Small intestine (tissue), 7 donors: Measurements from ENCODE around the gene PODXL2. TPM values are rescaled to one million over a fixed set of nuclear protein-coding genes. Genes with fewer than 3 reads are reported as not detected.

Experiments
- DNase-seq, 2 donors: peaks; one replicate each; pipeline versions ENCODE4 v3.0.0 to v3.0.0-alpha.2; 2013
- FAIRE-seq: peaks from 2 replicates; lab custom pipeline; 2012; peaks lifted over from hg19 to GRCh38; lab: Jason Lieb, UNC
- H3K27ac ChIP-seq, 3 donors: one replicate each; pipeline ENCODE4 v1.5.1; 2013; ENCODE audit warnings: low read length in 2 of 3, mild to moderate bottlenecking in 2 of 3, control low read depth in 1 of 3, inconsistent platforms in 1 of 3, low read depth in 1 of 3, moderate library complexity in 1 of 3
- H3K27me3 ChIP-seq, 3 donors: one replicate each; pipeline ENCODE4 v1.6.1; 2013; ENCODE audit warnings: low read length in 3 of 3, inconsistent platforms in 1 of 3; ENCODE audit not compliant: control insufficient read depth in 3 of 3, insufficient read depth in 3 of 3
- H3K36me3 ChIP-seq, 3 donors: one replicate each; pipeline ENCODE4 v1.6.1; 2013; ENCODE audit warnings: low read length in 3 of 3, inconsistent platforms in 1 of 3, low read depth in 1 of 3, mild to moderate bottlenecking in 1 of 3, moderate library complexity in 1 of 3; ENCODE audit not compliant: control insufficient read depth in 3 of 3, insufficient read depth in 2 of 3
- H3K4me1 ChIP-seq, 3 donors: one replicate each; pipeline ENCODE4 v1.6.1; 2013; ENCODE audit warnings: low read length in 2 of 3, inconsistent platforms in 1 of 3, low read depth in 1 of 3, mild to moderate bottlenecking in 1 of 3, moderate library complexity in 1 of 3; ENCODE audit not compliant: control insufficient read depth in 3 of 3, insufficient read depth in 2 of 3
- H3K4me3 ChIP-seq, 3 donors: one replicate each; pipeline ENCODE4 v1.5.1; 2013; ENCODE audit warnings: low read length in 3 of 3, control low read depth in 1 of 3, inconsistent platforms in 1 of 3, low read depth in 1 of 3, mild to moderate bottlenecking in 1 of 3, moderate library complexity in 1 of 3
- H3K9me3 ChIP-seq, 2 donors: one replicate each; pipeline ENCODE4 v1.6.1; 2013; ENCODE audit warnings: low read depth in 1 of 2, low read length in 1 of 2; ENCODE audit not compliant: control insufficient read depth in 2 of 2, insufficient read depth in 1 of 2
- WGBS, 3 donors: extraction: QIAGEN DNeasy Blood & Tissue Kit; methylation state at CpG; one replicate each; pipeline ENCODE4 v1.1.7; 2013; 5-methylcytosine and 5-hydroxymethylcytosine counted together
- polyA plus RNA-seq, 4 donors: library from polyadenylated mRNA; stranded (reverse) in 3 of 4; unstranded in 1 of 4; fragments of 200-250 nt in 3 of 4; fragments of 120-200 nt in 1 of 4; gene quantifications; one replicate each; pipeline versions ENCODE4 v1.2.1 to v1.2.3, GENCODE V29; 2013
- donor health status: healthy with polysubstance abuse.
- donor health status: control.
- donor health status: control.
- donor health status: Bipolar disorder and iron deficiency.
- donor health status: healthy.

PODXL2 gene
- polyA plus RNA-seq, 4 donors, result 1.6 to 17.0 (median 4.2) TPM

DNA sequence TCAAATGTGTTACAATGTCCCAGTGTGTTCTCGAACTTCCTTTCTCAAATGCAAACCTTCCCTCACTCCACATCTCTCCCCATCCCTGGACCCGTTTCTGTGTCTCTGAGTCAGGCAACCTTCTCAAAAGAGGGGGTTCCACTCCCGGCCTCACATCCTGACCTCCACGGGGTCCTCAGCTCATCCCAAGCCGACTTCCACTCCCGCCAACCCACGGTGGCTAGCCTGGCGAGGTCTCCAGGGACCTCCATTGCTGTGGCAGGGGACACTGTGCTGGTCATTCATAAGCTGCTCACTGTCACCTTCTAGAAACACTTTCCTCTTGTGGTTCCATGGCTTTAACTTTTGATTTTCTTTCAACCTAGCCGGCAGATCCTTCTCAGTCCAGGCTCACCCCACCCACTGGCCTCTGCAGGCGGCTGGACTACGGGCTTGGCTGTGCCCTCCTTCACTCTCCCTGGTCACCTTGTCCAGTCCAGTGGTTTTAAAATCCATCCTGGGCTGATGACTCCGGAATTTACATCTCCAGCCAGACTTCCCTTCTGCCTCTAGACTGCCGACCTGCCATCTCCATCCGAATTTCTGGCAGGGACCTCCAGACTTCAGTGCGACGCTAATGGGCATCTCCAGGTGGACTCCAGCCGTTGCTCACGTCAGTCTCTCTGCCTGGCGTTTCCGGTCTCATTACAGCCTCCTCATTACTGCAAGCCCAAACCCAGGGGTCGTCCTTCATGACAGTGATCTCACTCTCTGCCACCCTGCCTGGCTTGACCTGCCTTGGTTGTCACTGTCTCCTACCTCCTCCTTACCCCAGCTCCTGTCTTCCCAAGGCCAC lies 63.7 kb downstream of the PODXL2 start:
- Histone ChIP-seq H3K4me1 (peaks cover 0 to 12% (median 0%) of the 10 kb centered on the region in 3 donors), H3K4me3 (no peak overlapping the region), H3K36me3 (peaks cover 0 to 46% (median 0%) of the 10 kb centered on the region in 3 donors), H3K27ac (no peak overlapping the region), H3K27me3 (no peaks in the 10 kb centered on the region), H3K9me3 (no peaks in the 10 kb centered on the region)
- 91 to 93% (median 92%) methylated on average over 21 of the region's 21 CpGs for WGBS, 3 donors
- no peak for FAIRE-seq
- DNase-seq, result no peak

DNA sequence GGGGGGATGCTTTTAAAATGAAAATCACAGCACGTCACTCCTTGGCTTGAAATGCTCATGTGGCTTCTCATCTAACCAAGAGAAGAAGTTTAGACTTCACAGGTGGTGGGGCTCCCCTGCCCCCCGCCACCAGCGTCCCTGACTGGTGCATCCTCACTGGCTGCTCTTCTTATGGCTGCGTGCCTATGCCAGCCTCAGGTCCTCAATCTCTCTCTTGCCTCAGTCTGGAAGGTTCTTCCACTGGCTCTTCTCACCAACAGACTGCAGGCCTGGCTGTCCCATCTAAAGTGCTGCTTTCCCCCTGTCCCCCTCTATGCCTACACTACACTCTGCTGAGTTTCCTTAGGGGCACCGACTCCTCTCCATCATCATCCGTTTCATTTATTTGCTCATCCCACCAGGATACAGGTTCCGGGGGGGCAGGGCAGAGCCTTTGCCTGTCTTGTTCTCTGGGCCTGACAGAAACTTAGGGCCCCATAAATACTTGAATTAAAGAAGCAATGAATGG lies 64.4 kb downstream of the PODXL2 start:
- H3K27me3 ChIP-seq, result no peaks in the 10 kb centered on the region
- FAIRE-seq (no peak), DNase-seq (no peak)
- H3K36me3 ChIP-seq, result peaks cover 0 to 51% (median 0%) of the 10 kb centered on the region in 3 donors
- H3K4me1 ChIP-seq, result peaks cover 0 to 18% (median 0%) of the 10 kb centered on the region in 3 donors
- no peak overlapping the region for H3K27ac ChIP-seq
- WGBS, 3 donors, result 90 to 94% (median 94%) methylated on average over 7 of the region's 7 CpGs
- H3K4me3 ChIP-seq, result no peak overlapping the region
- H3K9me3 ChIP-seq, result no peaks in the 10 kb centered on the region

DNA sequence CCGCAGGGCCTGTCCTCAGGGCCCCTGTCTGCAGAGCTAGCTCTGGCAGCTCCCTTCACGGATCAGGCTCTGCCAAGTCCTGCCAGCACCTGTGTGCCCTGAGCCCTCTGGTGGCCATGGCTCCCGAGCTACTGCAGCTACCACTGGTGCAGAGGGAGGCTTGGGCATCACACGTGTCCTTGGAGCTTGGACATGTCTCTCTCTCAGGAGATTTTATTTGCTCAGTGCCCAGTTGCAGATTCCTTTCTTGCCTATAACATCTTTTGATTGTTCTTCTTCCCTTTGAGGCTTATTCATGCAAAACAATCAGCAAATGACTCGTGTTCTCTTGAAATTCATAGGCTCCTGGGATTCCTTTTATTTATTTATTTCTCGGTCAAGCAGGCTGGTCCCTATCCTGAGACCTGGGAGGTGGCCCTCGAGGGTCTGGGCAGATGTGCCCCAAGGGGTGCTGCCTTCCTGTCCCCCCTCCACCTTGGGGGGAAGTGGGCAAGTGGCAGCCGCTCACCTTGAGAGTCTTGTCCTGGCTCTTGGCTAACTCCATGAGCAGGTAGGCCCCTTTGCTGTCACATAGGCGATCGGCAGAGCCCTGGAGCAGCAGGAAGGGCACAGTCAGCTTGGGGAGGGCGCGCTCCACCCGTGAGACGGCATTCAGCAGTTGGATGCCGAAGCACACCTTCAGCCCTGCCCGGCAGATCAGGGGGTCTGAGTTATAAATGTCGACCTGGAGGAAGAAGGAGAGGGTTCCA lies 65.7 kb downstream of the PODXL2 start:
- Histone ChIP-seq H3K27me3 (no peaks in the 10 kb centered on the region), H3K4me1 (peaks cover 0 to 25% (median 0%) of the 10 kb centered on the region in 3 donors), H3K27ac (no peak overlapping the region), H3K9me3 (no peaks in the 10 kb centered on the region), H3K36me3 (peaks cover 0 to 47% (median 0%) of the 10 kb centered on the region in 3 donors), H3K4me3 (no peak overlapping the region)
- FAIRE-seq, result no peak
- 77 to 85% (median 80%) methylated on average over 17 of the region's 17 CpGs for WGBS, 3 donors
- DNase-seq, result peak in 1 of 2 donors; percentile 64

GRCh38 chr3:127697551-127698240 lies 68.7 kb downstream of the PODXL2 start:
- H3K36me3 ChIP-seq, result peaks cover 0 to 40% (median 0%) of the 10 kb centered on the region in 3 donors
- WGBS, 3 donors, result 35 to 56% (median 54%) methylated on average over 16 of the region's 16 CpGs
- peak; percentile 58 to 77 for DNase-seq
- no peaks in the 10 kb centered on the region for H3K9me3 ChIP-seq
- H3K27ac ChIP-seq, result peak overlapping the region in 2 of 3 donors; percentile 85 to 88
- no peak overlapping the region for H3K4me3 ChIP-seq
- no peaks in the 10 kb centered on the region for H3K27me3 ChIP-seq
- peaks cover 0 to 25% (median 0%) of the 10 kb centered on the region in 3 donors for H3K4me1 ChIP-seq
- no peak for FAIRE-seq

GRCh38 chr3:127698286-127698685 lies 69.3 kb downstream of the PODXL2 start:
- Histone ChIP-seq H3K4me1 (peaks cover 0 to 25% (median 0%) of the 10 kb centered on the region in 3 donors), H3K27me3 (no peaks in the 10 kb centered on the region), H3K9me3 (no peaks in the 10 kb centered on the region), H3K4me3 (no peak overlapping the region), H3K36me3 (peaks cover 0 to 37% (median 0%) of the 10 kb centered on the region in 3 donors), H3K27ac (peak overlapping the region; percentile 25 to 88 (median 85))
- FAIRE-seq, result no peak
- WGBS, 3 donors, result 66 to 93% (median 76%) methylated on average over 3 of the region's 3 CpGs
- no peak for DNase-seq

DNA sequence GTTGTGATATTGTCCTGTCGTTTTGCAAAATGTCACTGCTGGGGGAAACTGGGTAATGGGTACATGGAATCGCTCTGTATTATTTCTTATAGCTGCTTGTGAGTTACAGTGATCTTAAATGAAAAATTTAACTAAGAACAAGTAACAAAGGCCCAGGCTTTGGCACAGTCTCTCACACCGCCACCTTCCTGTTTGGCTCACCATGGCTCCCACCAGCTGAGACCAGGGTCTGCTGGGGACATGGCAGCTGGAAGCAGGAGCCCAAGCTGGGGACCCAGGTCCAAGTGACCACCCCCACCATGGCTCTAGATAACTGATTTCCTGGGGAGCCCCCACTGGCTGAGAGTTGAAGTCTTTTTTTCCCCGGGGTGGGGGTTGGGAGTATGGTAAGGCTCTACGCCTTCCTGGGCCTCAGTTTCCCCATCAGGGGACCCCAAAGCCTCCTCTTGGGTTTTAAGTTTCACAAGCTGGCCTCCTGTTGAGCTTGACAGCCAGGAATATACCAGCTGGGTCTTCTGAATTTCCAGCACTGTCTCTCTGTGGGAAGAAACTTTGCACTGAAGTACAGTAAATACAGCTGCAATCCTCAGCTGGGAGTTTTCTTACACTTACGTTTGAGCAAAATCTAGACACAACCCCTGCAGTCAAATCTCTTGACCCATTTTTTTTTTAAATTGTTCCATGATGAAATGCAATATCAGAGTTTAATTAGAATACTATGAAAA lies 69.9 kb downstream of the PODXL2 start:
- H3K36me3 ChIP-seq, result peaks cover 0 to 34% (median 0%) of the 10 kb centered on the region in 3 donors
- no peak overlapping the region for H3K4me3 ChIP-seq
- FAIRE-seq (no peak), DNase-seq (no peak)
- no peaks in the 10 kb centered on the region for H3K9me3 ChIP-seq
- WGBS, 3 donors, result 75 to 90% (median 87%) methylated on average over 6 of the region's 6 CpGs
- no peaks in the 10 kb centered on the region for H3K27me3 ChIP-seq
- H3K27ac ChIP-seq, result peak overlapping the region in 2 of 3 donors; percentile 85 to 88
- peaks cover 0 to 25% (median 0%) of the 10 kb centered on the region in 3 donors for H3K4me1 ChIP-seq

GRCh38 chr3:127699416-127700300 lies 70.7 kb downstream of the PODXL2 start:
- WGBS, 3 donors, result 82 to 92% (median 87%) methylated on average over 9 of the region's 9 CpGs
- H3K4me1 ChIP-seq, result peaks cover 0 to 25% (median 0%) of the 10 kb centered on the region in 3 donors
- no peaks in the 10 kb centered on the region for H3K9me3 ChIP-seq
- H3K4me3 ChIP-seq, result no peak overlapping the region
- H3K27me3 ChIP-seq, result no peaks in the 10 kb centered on the region
- FAIRE-seq, result no peak
- DNase-seq, result no peak
- peaks cover 0 to 30% (median 0%) of the 10 kb centered on the region in 3 donors for H3K36me3 ChIP-seq
- H3K27ac ChIP-seq, result peak overlapping the region in 2 of 3 donors; percentile 76 to 85
